HUES48 (cell line): Measurements from ENCODE around the gene FCMR.

Experiments
- H3K27ac ChIP-seq: one replicate; pipeline ENCODE4 v1.7.0; 2013; ENCODE audit warnings: low read depth, low read length, inconsistent platforms
- H3K27me3 ChIP-seq: 2 replicates; pipeline ENCODE4 v1.6.1; 2013; ENCODE audit warnings: mild to moderate bottlenecking, low read length; ENCODE audit not compliant: control insufficient read depth, insufficient read depth
- H3K36me3 ChIP-seq: 2 replicates; pipeline ENCODE4 v1.6.1; 2013; ENCODE audit warnings: low read length; ENCODE audit not compliant: control insufficient read depth, insufficient read depth
- H3K4me1 ChIP-seq: 2 replicates; pipeline ENCODE4 v1.6.1; 2013; ENCODE audit warnings: mild to moderate bottlenecking, low read length; ENCODE audit not compliant: control insufficient read depth, insufficient read depth
- H3K4me3 ChIP-seq: 2 replicates; pipeline ENCODE4 v1.5.1; 2013; ENCODE audit warnings: mild to moderate bottlenecking, low read depth, low read length
- H3K9ac ChIP-seq: 2 replicates; pipeline ENCODE4 v1.6.1; 2013; ENCODE audit warnings: mild to moderate bottlenecking, low read depth, low read length, moderate library complexity
- H3K9me3 ChIP-seq: 2 replicates; pipeline ENCODE4 v1.6.1; 2013; ENCODE audit warnings: low read length; ENCODE audit not compliant: control insufficient read depth, insufficient read depth

FCMR gene

GRCh38 chr1:206907304-206907991, 14.3 kb downstream of the FCMR start:
- Histone ChIP-seq H3K36me3 (no peaks in the 10 kb centered on the region), H3K9ac (no peak overlapping the region), H3K27ac (no peak overlapping the region), H3K9me3 (no peaks in the 10 kb centered on the region), H3K27me3 (peaks cover 42% of the 10 kb centered on the region), H3K4me3 (no peak overlapping the region), H3K4me1 (peaks cover 9% of the 10 kb centered on the region)

- H3K36me3 ChIP-seq = no peaks in the 10 kb centered on the region
- no peak overlapping the region for H3K27ac ChIP-seq
- H3K9ac ChIP-seq = no peak overlapping the region
- H3K9me3 ChIP-seq = no peaks in the 10 kb centered on the region
- H3K4me3 ChIP-seq = no peak overlapping the region
- peaks cover 37% of the 10 kb centered on the region for H3K27me3 ChIP-seq
- peaks cover 9% of the 10 kb centered on the region for H3K4me1 ChIP-seq
Observed at GRCh38 chr1:206905295-206906164, 16.2 kb downstream of the FCMR start.

- no peak overlapping the region for H3K9ac ChIP-seq
- H3K27me3 ChIP-seq = peaks cover 27% of the 10 kb centered on the region
- H3K27ac ChIP-seq = no peak overlapping the region
- H3K36me3 ChIP-seq = no peaks in the 10 kb centered on the region
- H3K9me3 ChIP-seq = no peaks in the 10 kb centered on the region
- peaks cover 9% of the 10 kb centered on the region for H3K4me1 ChIP-seq
- no peak overlapping the region for H3K4me3 ChIP-seq
Observed at GRCh38 chr1:206904423-206905142, 17.2 kb downstream of the FCMR start.

GRCh38 chr1:206903687-206904086, 18.1 kb downstream of the FCMR start:
- Histone ChIP-seq H3K4me3 (no peak overlapping the region), H3K36me3 (no peaks in the 10 kb centered on the region), H3K9ac (no peak overlapping the region), H3K27me3 (peaks cover 21% of the 10 kb centered on the region), H3K4me1 (peaks cover 5% of the 10 kb centered on the region), H3K9me3 (no peaks in the 10 kb centered on the region), H3K27ac (no peak overlapping the region)

- H3K27me3 ChIP-seq = peaks cover 11% of the 10 kb centered on the region
- H3K9me3 ChIP-seq = no peaks in the 10 kb centered on the region
- H3K9ac ChIP-seq = no peak overlapping the region
- H3K27ac ChIP-seq = no peak overlapping the region
- H3K4me1 ChIP-seq = peaks cover 3% of the 10 kb centered on the region; the same call in 1 of the 2 replicates
- no peak overlapping the region for H3K4me3 ChIP-seq
- no peaks in the 10 kb centered on the region for H3K36me3 ChIP-seq
Observed at GRCh38 chr1:206902702-206903101, 19.0 kb downstream of the FCMR start.

- Histone ChIP-seq H3K9me3 (no peaks in the 10 kb centered on the region), H3K36me3 (no peaks in the 10 kb centered on the region), H3K27ac (no peak overlapping the region), H3K9ac (no peak overlapping the region), H3K4me3 (no peak overlapping the region), H3K4me1 (no peaks in the 10 kb centered on the region), H3K27me3 (peaks cover 5% of the 10 kb centered on the region; the same call in 1 of the 2 replicates)
Observed at GRCh38 chr1:206901944-206902343, 19.8 kb downstream of the FCMR start.

GRCh38 chr1:206900149-206900548, 21.6 kb downstream of the FCMR start:
- no peaks in the 10 kb centered on the region for H3K27me3 ChIP-seq
- no peaks in the 10 kb centered on the region for H3K36me3 ChIP-seq
- no peaks in the 10 kb centered on the region for H3K4me1 ChIP-seq
- H3K4me3 ChIP-seq = no peak overlapping the region
- H3K9ac ChIP-seq = no peak overlapping the region
- H3K27ac ChIP-seq = no peak overlapping the region
- H3K9me3 ChIP-seq = no peaks in the 10 kb centered on the region

- Histone ChIP-seq H3K36me3 (no peaks in the 10 kb centered on the region), H3K9me3 (no peaks in the 10 kb centered on the region), H3K9ac (no peak overlapping the region), H3K4me1 (no peaks in the 10 kb centered on the region), H3K4me3 (no peak overlapping the region), H3K27me3 (no peaks in the 10 kb centered on the region), H3K27ac (no peak overlapping the region)
Observed at GRCh38 chr1:206899717-206900116, 22.0 kb downstream of the FCMR start.

GRCh38 chr1:206898915-206899431, 22.8 kb downstream of the FCMR start:
- H3K9me3 ChIP-seq = no peaks in the 10 kb centered on the region
- H3K4me1 ChIP-seq = no peaks in the 10 kb centered on the region
- H3K36me3 ChIP-seq = no peaks in the 10 kb centered on the region
- H3K9ac ChIP-seq = no peak overlapping the region
- H3K27me3 ChIP-seq = no peaks in the 10 kb centered on the region
- H3K27ac ChIP-seq = no peak overlapping the region
- H3K4me3 ChIP-seq = no peak overlapping the region

GRCh38 chr1:206898089-206898914, 23.4 kb downstream of the FCMR start:
- no peaks in the 10 kb centered on the region for H3K36me3 ChIP-seq
- H3K9ac ChIP-seq = no peak overlapping the region
- H3K9me3 ChIP-seq = no peaks in the 10 kb centered on the region
- no peaks in the 10 kb centered on the region for H3K27me3 ChIP-seq
- no peaks in the 10 kb centered on the region for H3K4me1 ChIP-seq
- no peak overlapping the region for H3K27ac ChIP-seq
- H3K4me3 ChIP-seq = no peak overlapping the region
